NCI-H446 (cell line): ENCODE measurements around the gene LRRC74A.

Experiments used
- DNase-seq, 2 experiments: peaks; one replicate each; lab custom pipeline; 2025; lab: John Stamatoyannopoulos, UW

LRRC74A gene

GRCh38 chr14:76848879-76849278 lies 22.7 kb downstream of the LRRC74A start:
- no peak for DNase-seq

- DNase-seq = no peak
These were observed 28.9 kb downstream of the LRRC74A start for GRCh38 chr14:76855066-76855465.

- no peak for DNase-seq
These were observed 30.6 kb downstream of the LRRC74A start for GRCh38 chr14:76856769-76857168.

- DNase-seq = no peak
These were observed 35.5 kb downstream of the LRRC74A start for GRCh38 chr14:76861574-76862255.

GRCh38 chr14:76862546-76863282 lies 36.5 kb downstream of the LRRC74A start:
- DNase-seq = no peak

GRCh38 chr14:76863724-76864407 lies 37.7 kb downstream of the LRRC74A start:
- no peak for DNase-seq

- DNase-seq = no peak
These were observed 40.2 kb downstream of the LRRC74A start for GRCh38 chr14:76866456-76866855.

GRCh38 chr14:76867516-76868453 lies 41.6 kb downstream of the LRRC74A start:
- DNase-seq = no peak

GRCh38 chr14:76868454-76869170 lies 42.4 kb downstream of the LRRC74A start:
- no peak for DNase-seq

- DNase-seq = no peak
These were observed 44.0 kb downstream of the LRRC74A start for GRCh38 chr14:76870166-76870565.

- peak; percentile 16 to 68 for DNase-seq
These were observed 46.7 kb downstream of the LRRC74A start for GRCh38 chr14:76872796-76873432.

- no peak for DNase-seq
These were observed 48.5 kb downstream of the LRRC74A start for GRCh38 chr14:76874734-76875133.

GRCh38 chr14:76876076-76876475 lies 49.9 kb downstream of the LRRC74A start:
- peak; percentile 77 to 79 for DNase-seq

- no peak for DNase-seq
These were observed 51.7 kb downstream of the LRRC74A start for GRCh38 chr14:76877871-76878270.

- no peak for DNase-seq
These were observed 54.2 kb downstream of the LRRC74A start for GRCh38 chr14:76880449-76880848.

- DNase-seq = no peak
These were observed 55.1 kb downstream of the LRRC74A start for GRCh38 chr14:76881348-76881747.

GRCh38 chr14:76882651-76883050 lies 56.4 kb downstream of the LRRC74A start:
- peak in 1 of 2 experiments; percentile 41 for DNase-seq

GRCh38 chr14:76883447-76883846 lies 57.2 kb downstream of the LRRC74A start:
- DNase-seq = no peak

GRCh38 chr14:76884394-76884793 lies 58.2 kb downstream of the LRRC74A start:
- DNase-seq = no peak

- no peak for DNase-seq
These were observed 58.7 kb downstream of the LRRC74A start for GRCh38 chr14:76884853-76885276.

- DNase-seq = no peak
These were observed 61.0 kb downstream of the LRRC74A start for GRCh38 chr14:76887191-76887590.
